K562 (cell line): Measurements from ENCODE around the gene SDF4. TPM values are rescaled to one million over a fixed set of nuclear protein-coding genes. Genes with fewer than 3 reads are reported as not detected.
A peak's percentile ranks its signal among the peaks of the same experiment; 100 is the strongest.

Experiments
- ATAC-seq: fragments of 200-7000 bp; cut with Tn5 transposase; 3 replicates; pipeline ENCODE4 v1.9.1; 2020; ENCODE audit warnings: moderate library complexity
- BruUV-seq: library from RNA; stranded (reverse); fragments of 400-500 nt; replicated peaks from 2 replicates; lab custom pipeline; 2021; lab: Mats Ljungman, UMichigan
- CTCF ChIA-PET: fragments of 300-600 bp; formaldehyde crosslinking; extraction: SDS; loops from one replicate; lab custom pipeline; 2021; ENCODE audit warnings: low intra/inter-chr PET ratio; lab: Yijun Ruan, JAX
- POLR2A ChIA-PET: fragments of 300-600, 350-650 bp; sonication (Branson Sonifier 250); formaldehyde crosslinking; extraction: SDS; loops from one replicate; lab custom pipeline; 2021; ENCODE audit warnings: antibody characterized with exemption, inconsistent platforms; lab: Yijun Ruan, JAX
- DNase-seq, 4 experiments: peaks; one replicate each; pipeline versions ENCODE4 v3.0.0 to v3.0.0-alpha.2; 2011 to 2018; ENCODE audit warnings: low spot score in 3 of 4, mixed read lengths in 3 of 4; ENCODE audit errors: extremely low read depth in 1 of 4
- FAIRE-seq: peaks from 2 replicates; lab custom pipeline; 2011; peaks lifted over from hg19 to GRCh38; lab: Jason Lieb, UNC
- H2AFZ ChIP-seq: 2 replicates; pipeline ENCODE4 v1.6.0; 2011; ENCODE audit warnings: low read depth, low read length, control low read depth, inconsistent platforms
- H3K27ac ChIP-seq: fragments of 200-600 bp; 3 replicates; pipeline ENCODE4 v1.8.0; 2011; ENCODE audit warnings: low read depth, mild to moderate bottlenecking, control low read depth, inconsistent platforms, low read length, moderate library complexity, mixed read lengths; ENCODE audit errors: extremely low read depth
- H3K27me3 ChIP-seq, 2 experiments: fragments of 300-600 bp in 1 of 2; 2 replicates in 1 of 2; 3 replicates in 1 of 2; pipeline versions ENCODE4 v1.6.0 to v1.8.0; 2011; ENCODE audit warnings: inconsistent platforms in 2 of 2, low read length in 2 of 2, mild to moderate bottlenecking in 1 of 2, mixed read lengths in 1 of 2, moderate library complexity in 1 of 2; ENCODE audit not compliant: control insufficient read depth in 2 of 2, insufficient read depth in 2 of 2
- H3K36me3 ChIP-seq: fragments of 300-600 bp; 3 replicates; pipeline ENCODE4 v1.8.0; 2011; ENCODE audit warnings: mild to moderate bottlenecking, low read length, inconsistent platforms; ENCODE audit not compliant: control insufficient read depth, insufficient read depth
- H3K4me1 ChIP-seq, 2 experiments: fragments of 200-600 bp in 1 of 2; replicated peaks in 1 of 2; 2 replicates in 1 of 2; 3 replicates in 1 of 2; pipeline versions ENCODE4 v1.5.1 to v1.8.0; 2011; ENCODE audit warnings: inconsistent platforms in 2 of 2, low read length in 2 of 2, mild to moderate bottlenecking in 1 of 2, mixed read lengths in 1 of 2, moderate library complexity in 1 of 2; ENCODE audit not compliant: control insufficient read depth in 2 of 2, insufficient read depth in 2 of 2
- H3K4me2 ChIP-seq: 2 replicates; pipeline ENCODE4 v1.6.1; 2011; ENCODE audit warnings: low read length, control low read depth, inconsistent platforms, mixed read lengths; ENCODE audit not compliant: insufficient read depth
- H3K4me3 ChIP-seq: fragments of 200-600 bp; sonication (generic), shearing (Covaris generic); 2 replicates; pipeline ENCODE4 v1.5.1; 2016; ENCODE audit warnings: control low read depth, inconsistent platforms
- H3K79me2 ChIP-seq: fragments of 200-600 bp; 3 replicates; pipeline ENCODE4 v1.8.0; 2011; ENCODE audit warnings: low read length, inconsistent platforms; ENCODE audit not compliant: control insufficient read depth, insufficient read depth
- H3K9ac ChIP-seq, 2 experiments: 2 replicates each; pipeline versions ENCODE4 v1.6.0 to v1.6.1; 2011; ENCODE audit warnings: low read depth in 2 of 2, low read length in 2 of 2, control low read depth in 1 of 2, inconsistent platforms in 1 of 2, mild to moderate bottlenecking in 1 of 2, mixed read lengths in 1 of 2; ENCODE audit not compliant: insufficient read depth in 1 of 2
- H3K9me1 ChIP-seq: one replicate; pipeline ENCODE4 v1.6.0; 2011; ENCODE audit warnings: inconsistent platforms, mild to moderate bottlenecking, low read length, moderate library complexity; ENCODE audit not compliant: control insufficient read depth, insufficient read depth
- H3K9me3 ChIP-seq: replicated peaks from 2 replicates; pipeline ENCODE4 v1.5.1; 2011; ENCODE audit warnings: low read depth, low read length, inconsistent platforms; ENCODE audit not compliant: control insufficient read depth, insufficient read depth
- H4K20me1 ChIP-seq: replicated peaks from 2 replicates; pipeline ENCODE4 v1.6.1; 2011; ENCODE audit warnings: low read length, inconsistent platforms, mixed read lengths; ENCODE audit not compliant: control insufficient read depth, insufficient read depth
- DNMT1 ChIP-seq: fragments of 450-650 bp; IDR thresholded peaks from 2 replicates; pipeline ENCODE4 v1.6.1; 2016; ENCODE audit warnings: antibody characterized with exemption, mild to moderate bottlenecking
- RBFOX2 ChIP-seq: fragments of 200-400 bp; formaldehyde crosslinking; IDR thresholded peaks from 2 replicates; pipeline ENCODE4 v1.6.1; 2017; ENCODE audit warnings: low read depth, mild to moderate bottlenecking, low read length, moderate library complexity
- ZNF668 ChIP-seq: fragments of 250-450 bp; sonication (Bioruptor Pico); IDR thresholded peaks from 2 replicates; pipeline ENCODE4 v1.8.0; 2022; ENCODE audit warnings: mild to moderate bottlenecking, inconsistent platforms
- WGBS: fragments of 100-300 bp; shearing (Covaris generic); methylation state at CpG from one replicate; pipeline ENCODE4 v1.1.6; 2016; ENCODE audit warnings: low coverage, mixed read lengths; ENCODE audit not compliant: insufficient coverage; ENCODE audit errors: missing lambda C conversion rate; 5-methylcytosine and 5-hydroxymethylcytosine counted together
- in situ Hi-C: fragments of 300-500 bp; cut with MboI; formaldehyde crosslinking; loops from 4 replicates; pipeline ENCODE4 v1.15.0; 2018; ENCODE audit warnings: inconsistent platforms, mixed read lengths
- intact Hi-C: fragments of 100-400 bp; cut with micrococcal nuclease; formaldehyde crosslinking; loops from 2 replicates; pipeline ENCODE4 v1.14.2; 2022
- polyA plus RNA-seq, 8 experiments: library from polyadenylated mRNA; depleted of rRNA in 4 of 8; stranded (reverse) in 5 of 8; unstranded in 3 of 8; fragments of >200 nt; fragmentation: Nextera tagmentation in 2 of 8; fragmentation: Illumina TruSeq in 1 of 8; extraction: Ambion mirVana in 2 of 8; extraction: Trizol in 1 of 8; gene quantifications; 2 replicates each; pipeline versions ENCODE4 v1.2.1 to v1.2.3, GENCODE V29; 2011 to 2014; ENCODE audit warnings: inconsistent platforms in 1 of 8, missing spikeins in 1 of 8
- total RNA-seq, 7 experiments: library from RNA; depleted of rRNA in 6 of 7; stranded (reverse); fragments of >200 nt in 6 of 7; fragmentation: Illumina TruSeq in 2 of 7; extraction: Trizol in 2 of 7; gene quantifications; 2 replicates each; pipeline versions ENCODE4 v1.2.1 to v1.2.3, GENCODE V29; 2011 to 2021; ENCODE audit warnings: low replicate concordance in 1 of 7
- TF ChIP-seq, protein P1 (sequence below): fragments of 150-350 bp; conservative IDR thresholded peaks from 2 replicates; pipeline ENCODE4 v1.6.1; 2014; ENCODE audit warnings: low read length

Gene SDF4
- total and polyA plus RNA-seq, 9 of the 15 experiments (the other 6 are each of a cell fraction or from before 2014, with no cell fraction given): 0.35 to 160 (median 65.2) TPM

DNA sequence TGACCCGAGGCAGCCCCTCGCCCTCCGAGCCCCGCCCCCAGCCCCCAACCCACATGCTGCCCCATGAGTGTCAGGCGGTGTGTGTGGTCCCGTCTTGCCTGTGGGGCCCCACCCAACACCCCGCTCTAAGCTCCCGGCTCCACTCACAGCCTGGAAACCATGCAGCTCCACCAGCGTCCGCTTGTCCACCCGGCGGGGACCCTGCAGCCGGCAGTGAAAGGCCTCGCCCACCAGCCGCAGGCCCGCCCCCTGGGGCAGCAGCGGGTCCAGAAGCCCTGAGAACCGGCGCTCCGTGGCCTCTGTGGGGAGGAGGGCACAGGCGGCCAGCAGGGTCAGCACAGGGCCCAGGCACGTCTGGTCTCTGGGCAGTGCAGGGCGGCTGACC lies 12.0 kb upstream of the SDF4 start:
- ATAC-seq (peak; percentile 10), FAIRE-seq (no peak), DNase-seq (no peak)
- H3K4me2 ChIP-seq: no peak overlapping the region
- H4K20me1 ChIP-seq: no peaks in the 10 kb centered on the region
- no TSS peak for BruUV-seq
- no peaks in the 10 kb centered on the region for H3K9me1 ChIP-seq
- no peaks in the 10 kb centered on the region for H3K79me2 ChIP-seq
- H3K27me3 ChIP-seq: no peaks in the 10 kb centered on the region
- no peak overlapping the region; a peak in 1 of 4 replicates for H3K9ac ChIP-seq
- no peak overlapping the region for H2AFZ ChIP-seq
- H3K36me3 ChIP-seq: no peaks in the 10 kb centered on the region
- no peaks in the 10 kb centered on the region for H3K9me3 ChIP-seq
- no peak overlapping the region for H3K27ac ChIP-seq
- in situ Hi-C loops (no loop called here), intact Hi-C loops (no loop called here)
- H3K4me1 ChIP-seq: peaks cover 0 to 85% of the 10 kb centered on the region in 2 experiments; a peak in 3 of 5 replicates
- POLR2A ChIA-PET: interaction anchor here (0.5 to 1.6 kb wide), 4 partner anchors 12 to 280 kb away, joined by 3 to 4 read pairs (median 3); no protein-coding TSS in a partner anchor
- TF ChIP-seq RBFOX2: peak; percentile 28; the same call in 1 of the 2 replicates
- no peak for TF ChIP-seq ZNF668 (CRISPR knock-in tag)
- TF ChIP-seq, protein P1, sequence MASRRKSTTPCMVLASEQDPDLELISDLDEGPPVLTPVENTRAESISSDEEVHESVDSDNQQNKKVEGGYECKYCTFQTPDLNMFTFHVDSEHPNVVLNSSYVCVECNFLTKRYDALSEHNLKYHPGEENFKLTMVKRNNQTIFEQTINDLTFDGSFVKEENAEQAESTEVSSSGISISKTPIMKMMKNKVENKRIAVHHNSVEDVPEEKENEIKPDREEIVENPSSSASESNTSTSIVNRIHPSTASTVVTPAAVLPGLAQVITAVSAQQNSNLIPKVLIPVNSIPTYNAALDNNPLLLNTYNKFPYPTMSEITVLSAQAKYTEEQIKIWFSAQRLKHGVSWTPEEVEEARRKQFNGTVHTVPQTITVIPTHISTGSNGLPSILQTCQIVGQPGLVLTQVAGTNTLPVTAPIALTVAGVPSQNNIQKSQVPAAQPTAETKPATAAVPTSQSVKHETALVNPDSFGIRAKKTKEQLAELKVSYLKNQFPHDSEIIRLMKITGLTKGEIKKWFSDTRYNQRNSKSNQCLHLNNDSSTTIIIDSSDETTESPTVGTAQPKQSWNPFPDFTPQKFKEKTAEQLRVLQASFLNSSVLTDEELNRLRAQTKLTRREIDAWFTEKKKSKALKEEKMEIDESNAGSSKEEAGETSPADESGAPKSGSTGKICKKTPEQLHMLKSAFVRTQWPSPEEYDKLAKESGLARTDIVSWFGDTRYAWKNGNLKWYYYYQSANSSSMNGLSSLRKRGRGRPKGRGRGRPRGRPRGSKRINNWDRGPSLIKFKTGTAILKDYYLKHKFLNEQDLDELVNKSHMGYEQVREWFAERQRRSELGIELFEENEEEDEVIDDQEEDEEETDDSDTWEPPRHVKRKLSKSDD: no peak
- no peak for TF ChIP-seq DNMT1
- 57% methylated on average over 7 of the region's 23 CpGs for WGBS
- CTCF ChIA-PET: no interaction called here
- no peak overlapping the region for H3K4me3 ChIP-seq
